Measurements from ENCODE around the gene GATA2. TPM values are rescaled to one million over a fixed set of nuclear protein-coding genes. Genes with fewer than 3 reads are reported as not detected.

Gene GATA2
- total and polyA plus RNA-seq, 2 of the 13 experiments (the other 11 are each of a cell fraction or from before 2014, with no cell fraction given), result 3.5 to 6.2 TPM

DNA sequence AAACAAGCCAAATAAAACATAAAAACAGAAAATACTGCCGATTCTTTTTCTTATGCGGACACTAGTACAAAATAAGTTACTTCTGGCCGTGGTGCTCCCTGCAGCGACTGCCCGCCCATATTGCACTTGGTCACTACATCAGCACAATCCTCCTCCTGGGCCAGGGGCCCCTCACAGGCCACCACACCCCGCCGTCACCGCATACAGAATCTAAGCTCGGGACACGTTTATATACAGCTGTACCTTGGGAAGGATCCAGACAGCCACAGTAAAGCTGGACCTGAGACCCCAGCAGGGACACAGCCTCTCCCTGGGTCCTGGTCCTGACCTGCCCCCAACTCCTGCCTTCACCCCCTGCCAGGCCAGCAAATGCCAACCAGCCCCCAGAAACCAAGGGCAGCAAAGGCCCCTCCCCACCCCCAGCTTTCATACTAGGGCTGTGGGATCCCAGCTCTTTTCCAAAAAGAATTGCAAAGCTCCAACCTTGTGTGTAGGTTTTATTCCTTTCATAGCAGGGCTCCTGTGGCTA is 13.4 kb downstream of the GATA2 start:
- WGBS (ENCODE audit: low lambda C conversion rate), result 93% methylated on average over 10 of the region's 10 CpGs

More for the DNA sequence above, 13.4 kb downstream of the GATA2 start:
- H3K4me2 ChIP-seq (ENCODE audit: low read depth, low read length), result no peak overlapping the region
- TF ChIP-seq REXO4 (CRISPR knock-in tag; IDR thresholded peaks at IDR 0.05; ENCODE audit: borderline replicate concordance) (no peak), ISL2 (CRISPR knock-in tag; IDR thresholded peaks at IDR 0.05) (no peak), IKZF1 (IDR thresholded peaks at IDR 0.05) (no peak)
- TF ChIP-seq, protein P1, sequence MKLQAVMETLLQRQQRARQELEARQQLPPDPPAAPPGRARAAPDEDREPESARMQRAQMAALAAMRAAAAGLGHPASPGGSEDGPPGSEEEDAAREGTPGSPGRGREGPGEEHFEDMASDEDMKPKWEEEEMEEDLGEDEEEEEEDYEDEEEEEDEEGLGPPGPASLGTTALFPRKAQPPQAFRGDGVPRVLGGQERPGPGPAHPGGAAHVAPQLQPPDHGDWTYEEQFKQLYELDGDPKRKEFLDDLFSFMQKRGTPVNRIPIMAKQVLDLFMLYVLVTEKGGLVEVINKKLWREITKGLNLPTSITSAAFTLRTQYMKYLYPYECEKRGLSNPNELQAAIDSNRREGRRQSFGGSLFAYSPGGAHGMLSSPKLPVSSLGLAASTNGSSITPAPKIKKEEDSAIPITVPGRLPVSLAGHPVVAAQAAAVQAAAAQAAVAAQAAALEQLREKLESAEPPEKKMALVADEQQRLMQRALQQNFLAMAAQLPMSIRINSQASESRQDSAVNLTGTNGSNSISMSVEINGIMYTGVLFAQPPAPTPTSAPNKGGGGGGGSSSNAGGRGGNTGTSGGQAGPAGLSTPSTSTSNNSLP (IDR thresholded peaks at IDR 0.05; ENCODE audit: low read depth, low read length), result no peak
- TF ChIP-seq, protein P2, sequence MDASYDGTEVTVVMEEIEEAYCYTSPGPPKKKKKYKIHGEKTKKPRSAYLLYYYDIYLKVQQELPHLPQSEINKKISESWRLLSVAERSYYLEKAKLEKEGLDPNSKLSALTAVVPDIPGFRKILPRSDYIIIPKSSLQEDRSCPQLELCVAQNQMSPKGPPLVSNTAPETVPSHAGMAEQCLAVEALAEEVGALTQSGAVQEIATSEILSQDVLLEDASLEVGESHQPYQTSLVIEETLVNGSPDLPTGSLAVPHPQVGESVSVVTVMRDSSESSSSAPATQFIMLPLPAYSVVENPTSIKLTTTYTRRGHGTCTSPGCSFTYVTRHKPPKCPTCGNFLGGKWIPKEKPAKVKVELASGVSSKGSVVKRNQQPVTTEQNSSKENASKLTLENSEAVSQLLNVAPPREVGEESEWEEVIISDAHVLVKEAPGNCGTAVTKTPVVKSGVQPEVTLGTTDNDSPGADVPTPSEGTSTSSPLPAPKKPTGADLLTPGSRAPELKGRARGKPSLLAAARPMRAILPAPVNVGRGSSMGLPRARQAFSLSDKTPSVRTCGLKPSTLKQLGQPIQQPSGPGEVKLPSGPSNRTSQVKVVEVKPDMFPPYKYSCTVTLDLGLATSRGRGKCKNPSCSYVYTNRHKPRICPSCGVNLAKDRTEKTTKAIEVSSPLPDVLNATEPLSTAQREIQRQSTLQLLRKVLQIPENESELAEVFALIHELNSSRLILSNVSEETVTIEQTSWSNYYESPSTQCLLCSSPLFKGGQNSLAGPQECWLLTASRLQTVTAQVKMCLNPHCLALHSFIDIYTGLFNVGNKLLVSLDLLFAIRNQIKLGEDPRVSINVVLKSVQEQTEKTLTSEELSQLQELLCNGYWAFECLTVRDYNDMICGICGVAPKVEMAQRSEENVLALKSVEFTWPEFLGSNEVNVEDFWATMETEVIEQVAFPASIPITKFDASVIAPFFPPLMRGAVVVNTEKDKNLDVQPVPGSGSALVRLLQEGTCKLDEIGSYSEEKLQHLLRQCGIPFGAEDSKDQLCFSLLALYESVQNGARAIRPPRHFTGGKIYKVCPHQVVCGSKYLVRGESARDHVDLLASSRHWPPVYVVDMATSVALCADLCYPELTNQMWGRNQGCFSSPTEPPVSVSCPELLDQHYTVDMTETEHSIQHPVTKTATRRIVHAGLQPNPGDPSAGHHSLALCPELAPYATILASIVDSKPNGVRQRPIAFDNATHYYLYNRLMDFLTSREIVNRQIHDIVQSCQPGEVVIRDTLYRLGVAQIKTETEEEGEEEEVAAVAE (CRISPR knock-in tag; IDR thresholded peaks at IDR 0.05; ENCODE audit: borderline replicate concordance), result no peak
- TF ChIP-seq, protein P3, sequence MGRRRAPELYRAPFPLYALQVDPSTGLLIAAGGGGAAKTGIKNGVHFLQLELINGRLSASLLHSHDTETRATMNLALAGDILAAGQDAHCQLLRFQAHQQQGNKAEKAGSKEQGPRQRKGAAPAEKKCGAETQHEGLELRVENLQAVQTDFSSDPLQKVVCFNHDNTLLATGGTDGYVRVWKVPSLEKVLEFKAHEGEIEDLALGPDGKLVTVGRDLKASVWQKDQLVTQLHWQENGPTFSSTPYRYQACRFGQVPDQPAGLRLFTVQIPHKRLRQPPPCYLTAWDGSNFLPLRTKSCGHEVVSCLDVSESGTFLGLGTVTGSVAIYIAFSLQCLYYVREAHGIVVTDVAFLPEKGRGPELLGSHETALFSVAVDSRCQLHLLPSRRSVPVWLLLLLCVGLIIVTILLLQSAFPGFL (CRISPR knock-in tag; IDR thresholded peaks at IDR 0.05), result no peak
- ATAC-seq (no peak), DNase-seq (ENCODE audit: low spot score) (no peak), FAIRE-seq (no peak)
- no peak overlapping the region for H3K4me3 ChIP-seq (replicated peaks in 1 of 3; ENCODE audit: insufficient read depth in 1 of 3, low read depth in 2 of 3, low read length in 3 of 3)
- intact Hi-C loops (cut with micrococcal nuclease; ENCODE audit: unreplicated experiment) (no loop called here), in situ Hi-C loops (cut with HindIII; ENCODE audit: extremely low pct_ligation_motif_present, low pct_unique_long_range_greater_than_20kb) (no loop called here)
- no TSS peak for BruUV-seq (replicated peaks)
- ChIA-PET POLR2A (no interaction called here), CTCF (ENCODE audit: low intra/inter-chr PET ratio, low total read pairs) (no interaction called here)
- H3K36me3 ChIP-seq (replicated peaks in 1 of 2; ENCODE audit: control insufficient read depth in 1 of 2, insufficient read depth in 2 of 2, low read length in 2 of 2), result peaks cover 3 to 37% of the 10 kb centered on the region in 2 experiments; a peak in 3 of 5 replicates
- H3K27ac ChIP-seq (ENCODE audit: extremely low read length, insufficient read depth, low read length), result no peak overlapping the region
- no peaks in the 10 kb centered on the region for H3K4me1 ChIP-seq (ENCODE audit: insufficient read depth, low read length)
- H3K9ac ChIP-seq (ENCODE audit: insufficient read depth, low read depth, low read length), result no peak overlapping the region
- H3K79me2 ChIP-seq (ENCODE audit: insufficient read depth, low read length), result no peaks in the 10 kb centered on the region
- peaks cover 0 to 21% of the 10 kb centered on the region in 2 experiments; a peak in 2 of 5 replicates for H3K27me3 ChIP-seq (ENCODE audit: control insufficient read depth in 1 of 2, insufficient read depth in 2 of 2, low read length in 2 of 2)
- H2AFZ ChIP-seq (ENCODE audit: low read length), result no peak overlapping the region
- no peaks in the 10 kb centered on the region for H3K9me3 ChIP-seq (ENCODE audit: low read length)
- no peaks in the 10 kb centered on the region for H4K20me1 ChIP-seq (ENCODE audit: insufficient read depth, low read length)
